ENCODE results near the gene SIGLEC6.

Gene SIGLEC6

DNA sequence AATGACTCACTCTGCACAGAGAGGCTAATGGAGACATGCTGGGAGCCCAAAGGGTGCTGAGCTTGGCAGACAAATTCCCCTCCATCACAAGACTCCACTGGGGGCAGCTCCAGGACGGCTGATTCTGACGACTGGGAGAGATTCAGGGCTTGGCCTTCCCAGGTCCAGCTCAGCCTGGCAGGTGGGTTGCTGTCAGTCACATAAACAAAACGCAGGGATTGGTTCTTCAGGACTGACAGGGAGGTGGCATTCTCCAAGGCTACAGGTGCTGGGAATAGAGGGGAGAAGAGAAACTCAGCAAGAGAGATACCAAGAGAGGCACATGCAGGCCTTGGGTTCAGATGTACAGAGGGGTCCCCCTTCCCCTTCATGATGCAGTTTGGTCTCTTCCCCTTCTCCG lies 28.9 kb upstream of the SIGLEC6 start:
- 43% methylated on average over 4 of the region's 4 CpGs for WGBS
- Histone ChIP-seq H2AK5ac (ENCODE audit: low read length, severe bottlenecking) (no peak overlapping the region), H3K4ac (ENCODE audit: low read depth in 1 of 2, low read length in 2 of 2) (no peak overlapping the region)

DNA sequence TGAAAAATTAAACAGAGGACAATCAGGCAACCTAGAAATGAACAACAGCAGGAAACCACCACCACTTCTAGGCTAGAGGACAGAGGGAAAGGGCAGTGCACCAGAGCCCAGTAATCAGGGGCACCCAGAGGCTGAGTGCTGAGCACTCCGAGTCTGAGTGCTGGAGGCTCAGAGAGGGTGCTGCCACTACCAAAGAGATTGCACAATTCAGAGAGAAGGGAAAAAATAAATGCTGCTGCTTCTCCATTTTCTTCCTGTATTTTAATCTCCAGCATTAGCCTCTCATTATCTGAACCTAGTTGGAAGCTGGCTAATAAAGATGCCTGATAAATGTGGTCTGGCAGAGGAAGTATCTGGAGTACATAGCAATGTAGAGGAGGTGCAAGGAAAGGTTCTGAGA lies 27.8 kb upstream of the SIGLEC6 start:
- no peak overlapping the region for H4K91ac ChIP-seq (ENCODE audit: low read length)
- no peak overlapping the region for H3K9ac ChIP-seq (ENCODE audit: low read length)
- no peak overlapping the region for H3K14ac ChIP-seq (ENCODE audit: low read length in 2 of 2)
- no peak overlapping the region for H2BK12ac ChIP-seq (ENCODE audit: low read length in 2 of 2)
- H2AK5ac ChIP-seq (ENCODE audit: low read length, severe bottlenecking) = no peak overlapping the region
- no peak overlapping the region for H4K8ac ChIP-seq (ENCODE audit: low read length)
- no peak overlapping the region for H3K4me2 ChIP-seq (ENCODE audit: low read length, poor library complexity, severe bottlenecking)
- H3K4me1 ChIP-seq (ENCODE audit: control insufficient read depth, insufficient read depth, low read depth, low read length) = no peaks in the 10 kb centered on the region
- DNase-seq = no peak
- no peak overlapping the region for H3K27ac ChIP-seq (ENCODE audit: low read length, poor library complexity, severe bottlenecking)
- H3K36me3 ChIP-seq (ENCODE audit: control insufficient read depth in 1 of 2, insufficient read depth in 2 of 2, low read depth in 1 of 2, low read length in 2 of 2) = no peaks in the 10 kb centered on the region
- H3K23ac ChIP-seq (ENCODE audit: low read length in 2 of 2) = no peak overlapping the region
- no peak overlapping the region for H2BK15ac ChIP-seq (ENCODE audit: low read depth, poor library complexity, severe bottlenecking)
- H3K27me3 ChIP-seq (ENCODE audit: control insufficient read depth in 1 of 2, insufficient read depth in 1 of 2, low read length in 2 of 2) = peaks cover 0 to 20% of the 10 kb centered on the region in 2 experiments
- WGBS = 67% methylated on average over 1 of the region's 1 CpG
- no peak overlapping the region for H2BK5ac ChIP-seq (ENCODE audit: low read depth, low read length, poor library complexity, severe bottlenecking)
- H3K18ac ChIP-seq (ENCODE audit: low read depth in 1 of 2, low read length in 2 of 2) = no peak overlapping the region
- H2AFZ ChIP-seq (ENCODE audit: low read depth, low read length) = no peak overlapping the region
- H3K4me3 ChIP-seq (ENCODE audit: insufficient read depth in 1 of 2, low read depth in 1 of 2, low read length in 2 of 2) = no peak overlapping the region
- H3K79me1 ChIP-seq (replicated peaks; ENCODE audit: low read length, poor library complexity, severe bottlenecking) = no peaks in the 10 kb centered on the region
- H3K4ac ChIP-seq (ENCODE audit: low read depth in 1 of 2, low read length in 2 of 2) = no peak overlapping the region
- peaks cover 7% of the 10 kb centered on the region for H3K9me3 ChIP-seq (ENCODE audit: control insufficient read depth, low read length)
- no peak overlapping the region for H2BK120ac ChIP-seq (ENCODE audit: low read depth, low read length)

More for the DNA sequence above, 28.9 kb upstream of the SIGLEC6 start:
- H3K9me3 ChIP-seq (ENCODE audit: control insufficient read depth, low read length) = no peaks in the 10 kb centered on the region
- no peak overlapping the region for H3K23ac ChIP-seq (ENCODE audit: low read length in 2 of 2)
- no peaks in the 10 kb centered on the region for H3K4me1 ChIP-seq (ENCODE audit: control insufficient read depth, insufficient read depth, low read depth, low read length)
- H2BK15ac ChIP-seq (ENCODE audit: low read depth, poor library complexity, severe bottlenecking) = no peak overlapping the region
- H3K14ac ChIP-seq (ENCODE audit: low read length in 2 of 2) = no peak overlapping the region
- no peak overlapping the region for H3K4me3 ChIP-seq (ENCODE audit: insufficient read depth in 1 of 2, low read depth in 1 of 2, low read length in 2 of 2)
- H3K36me3 ChIP-seq (ENCODE audit: control insufficient read depth in 1 of 2, insufficient read depth in 2 of 2, low read depth in 1 of 2, low read length in 2 of 2) = no peaks in the 10 kb centered on the region
- no peak overlapping the region for H4K8ac ChIP-seq (ENCODE audit: low read length)
- H3K27me3 ChIP-seq (ENCODE audit: control insufficient read depth in 1 of 2, insufficient read depth in 1 of 2, low read length in 2 of 2) = peaks cover 0 to 30% of the 10 kb centered on the region in 2 experiments
- no peak overlapping the region for H3K4me2 ChIP-seq (ENCODE audit: low read length, poor library complexity, severe bottlenecking)
- no peak overlapping the region for H3K27ac ChIP-seq (ENCODE audit: low read length, poor library complexity, severe bottlenecking)
- H3K18ac ChIP-seq (ENCODE audit: low read depth in 1 of 2, low read length in 2 of 2) = no peak overlapping the region
- H2BK5ac ChIP-seq (ENCODE audit: low read depth, low read length, poor library complexity, severe bottlenecking) = no peak overlapping the region
- no peak overlapping the region for H2BK12ac ChIP-seq (ENCODE audit: low read length in 2 of 2)
- no peak overlapping the region for H2AFZ ChIP-seq (ENCODE audit: low read depth, low read length)
- no peak overlapping the region for H4K91ac ChIP-seq (ENCODE audit: low read length)
- no peak for DNase-seq
- H3K79me1 ChIP-seq (replicated peaks; ENCODE audit: low read length, poor library complexity, severe bottlenecking) = no peaks in the 10 kb centered on the region
- H3K9ac ChIP-seq (ENCODE audit: low read length) = no peak overlapping the region
- no peak overlapping the region for H2BK120ac ChIP-seq (ENCODE audit: low read depth, low read length)

DNA sequence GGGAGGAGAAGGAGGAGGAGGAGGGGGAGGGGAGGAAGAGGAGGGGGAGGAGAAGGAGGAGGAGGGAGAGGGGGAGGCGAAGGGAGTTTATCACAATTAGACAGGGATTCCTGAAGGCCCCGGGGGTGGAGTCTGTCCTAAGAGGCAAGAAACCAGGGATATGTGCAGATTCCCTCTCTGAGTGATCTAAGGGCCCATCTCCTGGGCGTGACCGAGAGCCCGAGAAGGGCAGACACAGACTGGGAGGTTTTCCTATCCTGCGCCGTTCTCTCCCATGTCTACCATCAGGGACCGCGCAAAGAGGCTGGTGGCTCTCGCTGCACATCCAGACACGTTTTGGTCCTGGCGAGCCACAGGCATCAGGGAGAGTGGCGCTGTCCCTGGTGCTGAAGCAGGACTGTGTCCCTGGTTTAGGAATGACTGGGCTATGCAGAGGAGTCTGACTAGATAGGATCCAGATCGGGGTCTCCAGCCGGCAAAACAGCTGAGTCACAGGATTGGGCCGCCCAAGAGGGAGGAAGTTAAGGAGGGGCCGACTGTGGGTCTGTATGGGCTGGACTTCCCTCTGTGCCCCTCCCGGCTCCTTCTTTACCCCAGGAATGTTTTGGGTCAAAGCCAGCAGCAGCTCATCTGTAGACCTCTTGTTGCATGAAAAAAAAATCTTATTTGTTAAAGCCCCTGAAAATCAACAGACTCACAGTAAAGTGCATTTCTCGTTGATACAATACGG lies 21.7 kb upstream of the SIGLEC6 start:
- no peak overlapping the region for H2BK12ac ChIP-seq (ENCODE audit: low read length in 2 of 2)
- H3K4me2 ChIP-seq (ENCODE audit: low read length, poor library complexity, severe bottlenecking) = no peak overlapping the region
- no peak overlapping the region for H2AFZ ChIP-seq (ENCODE audit: low read depth, low read length)

DNA sequence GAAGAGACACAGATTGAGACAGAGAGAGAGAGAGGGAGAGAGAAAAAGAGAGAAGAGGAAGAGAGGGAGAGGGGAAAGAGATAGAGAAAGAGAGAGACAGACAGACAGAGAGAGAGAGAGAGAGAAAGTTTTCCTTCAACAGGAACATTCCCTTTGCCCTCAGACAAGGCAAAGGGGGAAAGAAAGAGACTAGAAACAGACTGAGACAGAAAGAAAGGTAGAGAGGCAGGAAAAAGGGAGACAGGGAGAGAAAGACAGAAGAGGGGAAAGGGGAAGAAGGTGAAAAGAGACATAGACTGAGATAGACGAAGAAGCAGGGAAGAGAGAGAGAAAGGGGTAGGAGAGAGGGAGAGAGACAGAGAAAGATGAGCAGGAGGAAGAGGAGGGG lies 21.1 kb upstream of the SIGLEC6 start:
- H3K4me2 ChIP-seq (ENCODE audit: low read length, poor library complexity, severe bottlenecking) = no peak overlapping the region

More for the DNA sequence above, 21.7 kb upstream of the SIGLEC6 start:
- peaks cover 1% of the 10 kb centered on the region for H3K4me1 ChIP-seq (ENCODE audit: control insufficient read depth, insufficient read depth, low read depth, low read length)
- peaks cover 0 to 5% of the 10 kb centered on the region in 2 experiments for H3K27me3 ChIP-seq (ENCODE audit: control insufficient read depth in 1 of 2, insufficient read depth in 1 of 2, low read length in 2 of 2)
- no peak overlapping the region for H2BK120ac ChIP-seq (ENCODE audit: low read depth, low read length)
- H3K36me3 ChIP-seq (ENCODE audit: control insufficient read depth in 1 of 2, insufficient read depth in 2 of 2, low read depth in 1 of 2, low read length in 2 of 2) = no peaks in the 10 kb centered on the region
- no peak overlapping the region for H3K18ac ChIP-seq (ENCODE audit: low read depth in 1 of 2, low read length in 2 of 2)
- no peak overlapping the region for H3K14ac ChIP-seq (ENCODE audit: low read length in 2 of 2)
- H3K79me1 ChIP-seq (replicated peaks; ENCODE audit: low read length, poor library complexity, severe bottlenecking) = no peaks in the 10 kb centered on the region
- H2AK5ac ChIP-seq (ENCODE audit: low read length, severe bottlenecking) = no peak overlapping the region
- no peak overlapping the region for H3K9ac ChIP-seq (ENCODE audit: low read length)
- no peak overlapping the region for H3K27ac ChIP-seq (ENCODE audit: low read length, poor library complexity, severe bottlenecking)
- H3K9me3 ChIP-seq (ENCODE audit: control insufficient read depth, low read length) = peaks cover 7% of the 10 kb centered on the region
- H4K91ac ChIP-seq (ENCODE audit: low read length) = no peak overlapping the region
- H3K4ac ChIP-seq (ENCODE audit: low read depth in 1 of 2, low read length in 2 of 2) = no peak overlapping the region
- H3K4me3 ChIP-seq (ENCODE audit: insufficient read depth in 1 of 2, low read depth in 1 of 2, low read length in 2 of 2) = no peak overlapping the region
- H4K8ac ChIP-seq (ENCODE audit: low read length) = no peak overlapping the region
- 52% methylated on average over 19 of the region's 20 CpGs for WGBS
- peak; percentile 51 for DNase-seq
- no peak overlapping the region for H2BK15ac ChIP-seq (ENCODE audit: low read depth, poor library complexity, severe bottlenecking)
- H2BK5ac ChIP-seq (ENCODE audit: low read depth, low read length, poor library complexity, severe bottlenecking) = no peak overlapping the region
- H3K23ac ChIP-seq (ENCODE audit: low read length in 2 of 2) = no peak overlapping the region

More for the DNA sequence above, 21.1 kb upstream of the SIGLEC6 start:
- no peak overlapping the region for H2BK12ac ChIP-seq (ENCODE audit: low read length in 2 of 2)
- H3K79me1 ChIP-seq (replicated peaks; ENCODE audit: low read length, poor library complexity, severe bottlenecking) = no peaks in the 10 kb centered on the region
- H3K4ac ChIP-seq (ENCODE audit: low read depth in 1 of 2, low read length in 2 of 2) = no peak overlapping the region
- H3K27me3 ChIP-seq (ENCODE audit: control insufficient read depth in 1 of 2, insufficient read depth in 1 of 2, low read length in 2 of 2) = peaks cover 0 to 5% of the 10 kb centered on the region in 2 experiments
- no peak overlapping the region for H2BK15ac ChIP-seq (ENCODE audit: low read depth, poor library complexity, severe bottlenecking)
- no peak overlapping the region for H3K4me3 ChIP-seq (ENCODE audit: insufficient read depth in 1 of 2, low read depth in 1 of 2, low read length in 2 of 2)
- H3K4me1 ChIP-seq (ENCODE audit: control insufficient read depth, insufficient read depth, low read depth, low read length) = peaks cover 1% of the 10 kb centered on the region
- no peak overlapping the region for H3K14ac ChIP-seq (ENCODE audit: low read length in 2 of 2)
- H4K91ac ChIP-seq (ENCODE audit: low read length) = no peak overlapping the region
- H3K9ac ChIP-seq (ENCODE audit: low read length) = no peak overlapping the region
- H3K27ac ChIP-seq (ENCODE audit: low read length, poor library complexity, severe bottlenecking) = no peak overlapping the region
- H3K9me3 ChIP-seq (ENCODE audit: control insufficient read depth, low read length) = peaks cover 7% of the 10 kb centered on the region
- H3K23ac ChIP-seq (ENCODE audit: low read length in 2 of 2) = no peak overlapping the region
- no peak for DNase-seq
- no peak overlapping the region for H2AK5ac ChIP-seq (ENCODE audit: low read length, severe bottlenecking)
- WGBS = 82% methylated on average over 1 of the region's 1 CpG
- H2BK5ac ChIP-seq (ENCODE audit: low read depth, low read length, poor library complexity, severe bottlenecking) = no peak overlapping the region
- no peak overlapping the region for H2BK120ac ChIP-seq (ENCODE audit: low read depth, low read length)
- H3K18ac ChIP-seq (ENCODE audit: low read depth in 1 of 2, low read length in 2 of 2) = no peak overlapping the region
- no peak overlapping the region for H4K8ac ChIP-seq (ENCODE audit: low read length)
- no peaks in the 10 kb centered on the region for H3K36me3 ChIP-seq (ENCODE audit: control insufficient read depth in 1 of 2, insufficient read depth in 2 of 2, low read depth in 1 of 2, low read length in 2 of 2)
- H2AFZ ChIP-seq (ENCODE audit: low read depth, low read length) = no peak overlapping the region
